GM18519 (cell line): ENCODE data around the gene OPTC.

ENCODE experiments used
- ATAC-seq: cut with Tn5 transposase; IDR thresholded peaks from one replicate; pipeline ENCODE4 v1.9.1; 2021; ENCODE audit warnings: mild to moderate bottlenecking, moderate library complexity; ENCODE audit not compliant: unreplicated experiment, low FRiP score

OPTC gene

GRCh38 chr1:203488539-203488938 is 5.4 kb upstream of the OPTC start:
- no peak for ATAC-seq

- no peak for ATAC-seq
These were observed 3.3 kb upstream of the OPTC start for GRCh38 chr1:203490607-203491006.

- no peak for ATAC-seq
These were observed 2.3 kb upstream of the OPTC start for GRCh38 chr1:203491664-203492063.

- no peak for ATAC-seq
These were observed 1.7 kb upstream of the OPTC start for GRCh38 chr1:203492082-203492747.

GRCh38 chr1:203492748-203493130 is 1.2 kb upstream of the OPTC start:
- no peak for ATAC-seq

GRCh38 chr1:203495845-203496244 is 1.9 kb downstream of the OPTC start:
- no peak for ATAC-seq

GRCh38 chr1:203497269-203497777 is 3.4 kb downstream of the OPTC start:
- ATAC-seq, result no peak

GRCh38 chr1:203499643-203500278 is 5.8 kb downstream of the OPTC start:
- ATAC-seq, result no peak

- no peak for ATAC-seq
These were observed 6.3 kb downstream of the OPTC start for GRCh38 chr1:203500279-203500678.

GRCh38 chr1:203503836-203504235 is 9.9 kb downstream of the OPTC start:
- ATAC-seq, result no peak

GRCh38 chr1:203504400-203505250 is 10.7 kb downstream of the OPTC start:
- ATAC-seq, result no peak

- ATAC-seq, result no peak
These were observed 11.7 kb downstream of the OPTC start for GRCh38 chr1:203505526-203506204.

GRCh38 chr1:203506858-203507626 is 13.1 kb downstream of the OPTC start:
- ATAC-seq, result no peak

- ATAC-seq, result no peak
These were observed 13.8 kb downstream of the OPTC start for GRCh38 chr1:203507759-203508158.

GRCh38 chr1:203508463-203509073 is 14.6 kb downstream of the OPTC start:
- no peak for ATAC-seq

GRCh38 chr1:203509135-203509534 is 15.2 kb downstream of the OPTC start:
- ATAC-seq, result no peak

- no peak for ATAC-seq
These were observed 17.6 kb downstream of the OPTC start for GRCh38 chr1:203511513-203511912.

- no peak for ATAC-seq
These were observed 18.0 kb downstream of the OPTC start for GRCh38 chr1:203511930-203512329.

GRCh38 chr1:203512517-203512847 is 18.5 kb downstream of the OPTC start:
- no peak for ATAC-seq
